ENCODE data around the gene CTPS2. TPM values are rescaled to one million over a fixed set of nuclear protein-coding genes. Genes with fewer than 3 reads are reported as not detected.

Gene CTPS2
- total RNA-seq, 1 donor from 2014 or later: 59.0 TPM

- Mint-ChIP-seq H3K27me3 (no peaks in the 10 kb centered on the region), H3K4me3 (no peak overlapping the region), H3K27ac (no peak overlapping the region), H3K9me3 (no peaks in the 10 kb centered on the region), H3K4me1 (ENCODE audit: unreplicated experiment) (no peaks in the 10 kb centered on the region), H3K36me3 (peaks cover 22% of the 10 kb centered on the region)
- no peak for TF ChIP-seq CTCF (conservative IDR thresholded peaks at IDR 0.05)
- DNase-seq (ENCODE audit: extremely low spot score, unreplicated experiment): no peak
Observed at GRCh38 chrX:16683007-16683664, 29.3 kb downstream of the CTPS2 start.

- Mint-ChIP-seq H3K27ac (no peak overlapping the region), H3K27me3 (no peaks in the 10 kb centered on the region), H3K9me3 (no peaks in the 10 kb centered on the region), H3K4me1 (ENCODE audit: unreplicated experiment) (no peaks in the 10 kb centered on the region), H3K36me3 (peaks cover 23% of the 10 kb centered on the region), H3K4me3 (no peak overlapping the region)
- no peak for TF ChIP-seq CTCF (conservative IDR thresholded peaks at IDR 0.05)
- DNase-seq (ENCODE audit: extremely low spot score, unreplicated experiment): no peak
Observed at GRCh38 chrX:16678689-16679088, 33.8 kb downstream of the CTPS2 start.

- DNase-seq (ENCODE audit: extremely low spot score, unreplicated experiment): no peak
- Mint-ChIP-seq H3K4me3 (no peak overlapping the region), H3K9me3 (no peaks in the 10 kb centered on the region), H3K27me3 (no peaks in the 10 kb centered on the region), H3K36me3 (peaks cover 30% of the 10 kb centered on the region), H3K4me1 (ENCODE audit: unreplicated experiment) (peaks cover 11% of the 10 kb centered on the region), H3K27ac (no peak overlapping the region)
- TF ChIP-seq CTCF (conservative IDR thresholded peaks at IDR 0.05): peak; percentile 65
Observed at GRCh38 chrX:16671005-16671404, 41.5 kb downstream of the CTPS2 start.

- H3K4me1 Mint-ChIP-seq (ENCODE audit: unreplicated experiment): peaks cover 35% of the 10 kb centered on the region
- H3K36me3 Mint-ChIP-seq: peaks cover 48% of the 10 kb centered on the region
- H3K27me3 Mint-ChIP-seq: no peaks in the 10 kb centered on the region
- no peaks in the 10 kb centered on the region for H3K9me3 Mint-ChIP-seq
- H3K4me3 Mint-ChIP-seq: no peak overlapping the region
- TF ChIP-seq CTCF (conservative IDR thresholded peaks at IDR 0.05): no peak
- peak overlapping the region; percentile 58 for H3K27ac Mint-ChIP-seq
- no peak for DNase-seq (ENCODE audit: extremely low spot score, unreplicated experiment)
Observed at GRCh38 chrX:16666541-16666940, 45.9 kb downstream of the CTPS2 start.

- peaks cover 40% of the 10 kb centered on the region for H3K36me3 Mint-ChIP-seq
- no peak overlapping the region for H3K27ac Mint-ChIP-seq
- DNase-seq (ENCODE audit: extremely low spot score, unreplicated experiment): no peak
- no peak overlapping the region for H3K4me3 Mint-ChIP-seq
- no peaks in the 10 kb centered on the region for H3K9me3 Mint-ChIP-seq
- peaks cover 31% of the 10 kb centered on the region for H3K4me1 Mint-ChIP-seq (ENCODE audit: unreplicated experiment)
- H3K27me3 Mint-ChIP-seq: no peaks in the 10 kb centered on the region
- TF ChIP-seq CTCF (conservative IDR thresholded peaks at IDR 0.05): no peak
Observed at GRCh38 chrX:16665089-16665488, 47.4 kb downstream of the CTPS2 start.

All from type B pancreatic cell (in vitro differentiated cells).